OCI-LY7 (cell line): ENCODE data around the gene CCDC9.

Experiments
- EZH2phosphoT487 ChIP-seq: fragments of 200-600 bp; sonication (generic); IDR thresholded peaks from 2 replicates; pipeline ENCODE4 v1.6.1; 2018; ENCODE audit warnings: low read depth, borderline replicate concordance, mild to moderate bottlenecking, mixed run types, antibody characterized with exemption, low read length, moderate library complexity, mixed read lengths
- TF ChIP-seq, protein P1 (sequence below): fragments of 200-600 bp; sonication (generic); conservative IDR thresholded peaks from 2 replicates; pipeline ENCODE4 v1.5.1; 2014; ENCODE audit warnings: mild to moderate bottlenecking, antibody characterized with exemption, low read length, moderate library complexity, mixed read lengths

DNA sequence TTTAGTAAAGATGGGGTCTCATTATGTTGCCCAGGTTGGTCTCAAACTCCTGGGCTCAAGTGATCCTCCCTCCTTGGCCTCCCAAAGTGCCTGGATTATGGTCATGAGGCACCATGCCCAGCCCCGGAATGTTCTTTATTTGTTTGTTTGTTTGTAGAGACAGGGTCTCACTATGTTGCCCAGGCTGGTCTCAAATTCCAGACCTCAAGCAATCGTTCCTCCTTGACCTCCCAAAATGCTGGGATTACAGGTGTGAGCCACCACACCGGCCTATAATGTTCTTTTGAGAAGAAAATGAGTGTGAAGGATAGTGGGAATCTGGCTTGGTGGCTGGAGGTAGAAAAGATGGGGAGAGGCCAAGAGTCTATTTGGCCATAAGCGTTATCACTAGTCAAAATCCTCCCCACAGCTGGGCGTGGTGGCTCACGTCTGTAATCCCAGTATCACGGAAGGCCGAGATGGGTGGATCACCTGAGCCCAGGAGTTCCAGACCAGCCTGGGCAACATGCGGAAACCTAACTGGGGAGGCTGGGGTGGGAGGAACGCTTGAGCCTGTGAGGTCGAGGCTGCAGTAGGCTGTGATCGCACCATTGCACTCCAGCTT, 20.2 kb upstream of the CCDC9 start:
- TF ChIP-seq, protein P1, sequence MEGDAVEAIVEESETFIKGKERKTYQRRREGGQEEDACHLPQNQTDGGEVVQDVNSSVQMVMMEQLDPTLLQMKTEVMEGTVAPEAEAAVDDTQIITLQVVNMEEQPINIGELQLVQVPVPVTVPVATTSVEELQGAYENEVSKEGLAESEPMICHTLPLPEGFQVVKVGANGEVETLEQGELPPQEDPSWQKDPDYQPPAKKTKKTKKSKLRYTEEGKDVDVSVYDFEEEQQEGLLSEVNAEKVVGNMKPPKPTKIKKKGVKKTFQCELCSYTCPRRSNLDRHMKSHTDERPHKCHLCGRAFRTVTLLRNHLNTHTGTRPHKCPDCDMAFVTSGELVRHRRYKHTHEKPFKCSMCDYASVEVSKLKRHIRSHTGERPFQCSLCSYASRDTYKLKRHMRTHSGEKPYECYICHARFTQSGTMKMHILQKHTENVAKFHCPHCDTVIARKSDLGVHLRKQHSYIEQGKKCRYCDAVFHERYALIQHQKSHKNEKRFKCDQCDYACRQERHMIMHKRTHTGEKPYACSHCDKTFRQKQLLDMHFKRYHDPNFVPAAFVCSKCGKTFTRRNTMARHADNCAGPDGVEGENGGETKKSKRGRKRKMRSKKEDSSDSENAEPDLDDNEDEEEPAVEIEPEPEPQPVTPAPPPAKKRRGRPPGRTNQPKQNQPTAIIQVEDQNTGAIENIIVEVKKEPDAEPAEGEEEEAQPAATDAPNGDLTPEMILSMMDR: no peak
- TF ChIP-seq EZH2phosphoT487: no peak
